ENCODE results near the gene ANKRD6.
"Not testable (repeated sequence)": the region's sequence is repeated elsewhere in the genome, so short reads cannot be mapped to it uniquely, and the experiment has no call there.

Gene ANKRD6

GRCh38 chr6:89432875-89433251 is at the start of gene ANKRD6:
ANKRD6 (plus strand) TSS chr6:89433152; CDS start chr6:89566977, 133,825 bp downstream.
- peak; percentile 44 for DNase-seq (ENCODE audit: low spot score)

GRCh38 chr6:89385156-89385667 is 47.7 kb upstream of the ANKRD6 start:
- no peak for DNase-seq (ENCODE audit: low spot score)

- DNase-seq (ENCODE audit: low spot score): no peak
Measured at GRCh38 chr6:89385846-89386245, 47.1 kb upstream of the ANKRD6 start.

- DNase-seq (ENCODE audit: low spot score): no peak
Measured at GRCh38 chr6:89386917-89387491, 45.9 kb upstream of the ANKRD6 start.

- DNase-seq (ENCODE audit: low spot score): no peak
Measured at GRCh38 chr6:89387516-89388201, 45.3 kb upstream of the ANKRD6 start.

GRCh38 chr6:89388846-89389245 is 44.1 kb upstream of the ANKRD6 start:
- DNase-seq (ENCODE audit: low spot score): no peak

- DNase-seq (ENCODE audit: low spot score): no peak
Measured at GRCh38 chr6:89392823-89393222, 40.1 kb upstream of the ANKRD6 start.

GRCh38 chr6:89393659-89394058 is 39.3 kb upstream of the ANKRD6 start:
- no peak for DNase-seq (ENCODE audit: low spot score)

GRCh38 chr6:89397884-89398283 is 35.1 kb upstream of the ANKRD6 start:
- DNase-seq (ENCODE audit: low spot score): not testable (repeated sequence)

- DNase-seq (ENCODE audit: low spot score): no peak
Measured at GRCh38 chr6:89398762-89399525, 34.0 kb upstream of the ANKRD6 start.

- no peak for DNase-seq (ENCODE audit: low spot score)
Measured at GRCh38 chr6:89400050-89400449, 32.9 kb upstream of the ANKRD6 start.

- DNase-seq (ENCODE audit: low spot score): no peak
Measured at GRCh38 chr6:89400912-89401399, 32.0 kb upstream of the ANKRD6 start.

- DNase-seq (ENCODE audit: low spot score): no peak
Measured at GRCh38 chr6:89402776-89403175, 30.2 kb upstream of the ANKRD6 start.

- DNase-seq (ENCODE audit: low spot score): no peak
Measured at GRCh38 chr6:89404512-89404911, 28.4 kb upstream of the ANKRD6 start.

- DNase-seq (ENCODE audit: low spot score): no peak
Measured at GRCh38 chr6:89406141-89406540, 26.8 kb upstream of the ANKRD6 start.

GRCh38 chr6:89409461-89410035 is 23.4 kb upstream of the ANKRD6 start:
- DNase-seq (ENCODE audit: low spot score): no peak

GRCh38 chr6:89410231-89410761 is 22.7 kb upstream of the ANKRD6 start:
- DNase-seq (ENCODE audit: low spot score): no peak

GRCh38 chr6:89410788-89411144 is 22.2 kb upstream of the ANKRD6 start:
- DNase-seq (ENCODE audit: low spot score): no peak

GRCh38 chr6:89411145-89412070 is 21.5 kb upstream of the ANKRD6 start:
- no peak for DNase-seq (ENCODE audit: low spot score)

- DNase-seq (ENCODE audit: low spot score): no peak
Measured at GRCh38 chr6:89412071-89413005, 20.6 kb upstream of the ANKRD6 start, which contains the start of gene RRAGD. RRAGD (minus strand) TSS chr6:89412273; CDS start chr6:89411993, 280 bp downstream.

Data from hematopoietic multipotent progenitor cell treated with erythropoietin and hydrocortisone succinate and interleukin-3 and kit ligand, for 17 days (in vitro differentiated cells).